HepG2 (cell line): ENCODE results near the gene MOGAT3. TPM values are rescaled to one million over a fixed set of nuclear protein-coding genes. Genes with fewer than 3 reads are reported as not detected.

ENCODE experiments used
- BHLHE40 ChIP-seq: IDR thresholded peaks from 2 replicates; pipeline ENCODE4 v1.6.1; 2011; ENCODE audit warnings: low read length, improper control_type of control experiment
- BORCS8-MEF2B ChIP-seq: sonication (generic); formaldehyde crosslinking; IDR thresholded peaks from 2 replicates; pipeline ENCODE4 v1.8.0; 2022; ENCODE audit warnings: mild to moderate bottlenecking, missing genetic modification reagents
- CC2D1A ChIP-seq: sonication (generic); formaldehyde crosslinking; IDR thresholded peaks from 2 replicates; pipeline ENCODE4 v1.8.1; 2023; ENCODE audit warnings: mild to moderate bottlenecking, missing genetic modification reagents
- FOXK1 ChIP-seq: sonication (generic); formaldehyde crosslinking; IDR thresholded peaks from 2 replicates; pipeline ENCODE4 v1.4.0; 2020; ENCODE audit warnings: low read depth, missing genetic modification reagents, borderline replicate concordance
- HOXA7 ChIP-seq: sonication (generic); formaldehyde crosslinking; IDR thresholded peaks from 2 replicates; pipeline ENCODE4 v1.8.1; 2022; ENCODE audit warnings: mild to moderate bottlenecking, missing genetic modification reagents, moderate library complexity
- MYC ChIP-seq: sonication (generic); formaldehyde crosslinking; IDR thresholded peaks from 2 replicates; pipeline ENCODE4 v1.9.0; 2021; ENCODE audit warnings: missing genetic modification reagents, borderline replicate concordance
- ONECUT2 ChIP-seq: sonication (generic); formaldehyde crosslinking; IDR thresholded peaks from 2 replicates; pipeline ENCODE4 v1.4.0; 2020; ENCODE audit warnings: missing genetic modification reagents
- PCBP2 ChIP-seq: fragments of 200-400 bp; formaldehyde crosslinking; optimal IDR thresholded peaks from 2 replicates; pipeline ENCODE3; 2018; ENCODE audit warnings: low read length, low read depth; ENCODE audit not compliant: poor library complexity, severe bottlenecking
- RBAK ChIP-seq: sonication (generic); formaldehyde crosslinking; IDR thresholded peaks from 2 replicates; pipeline ENCODE4 v1.5.1; 2020; ENCODE audit warnings: mild to moderate bottlenecking, missing genetic modification reagents
- SIX4 ChIP-seq: sonication (generic); formaldehyde crosslinking; IDR thresholded peaks from 2 replicates; pipeline ENCODE4 v1.4.0; 2020; ENCODE audit warnings: missing genetic modification reagents
- SOX6 ChIP-seq, 2 experiments: fragments of 450-650 bp in 1 of 2; sonication (generic) in 1 of 2; formaldehyde crosslinking in 1 of 2; IDR thresholded peaks; 2 replicates each; pipeline versions ENCODE4 v1.4.0 to v1.6.1; 2017 to 2020; ENCODE audit warnings: antibody characterized with exemption in 1 of 2, mild to moderate bottlenecking in 1 of 2, missing genetic modification reagents in 1 of 2
- SP1 ChIP-seq, 2 experiments: fragments of 450-650 bp in 1 of 2; sonication (generic) in 1 of 2; formaldehyde crosslinking in 1 of 2; IDR thresholded peaks; 2 replicates each; pipeline versions ENCODE4 v1.4.0 to v1.6.1; 2016 to 2020; ENCODE audit warnings: missing genetic modification reagents in 1 of 2
- SP140L ChIP-seq: sonication (generic); formaldehyde crosslinking; IDR thresholded peaks from 2 replicates; pipeline ENCODE4 v1.4.0; 2020; ENCODE audit warnings: missing genetic modification reagents, borderline replicate concordance
- ZFP36 ChIP-seq: fragments of 150-350 bp; IDR thresholded peaks from 2 replicates; pipeline ENCODE4 v1.6.1; 2018; ENCODE audit warnings: borderline replicate concordance, low read length, low read depth; ENCODE audit not compliant: partially characterized antibody
- ZNF496 ChIP-seq: sonication (generic); formaldehyde crosslinking; IDR thresholded peaks from 2 replicates; pipeline ENCODE4 v1.8.1; 2023; ENCODE audit warnings: mild to moderate bottlenecking, moderate library complexity, missing genetic modification reagents; ENCODE audit not compliant: insufficient replicate concordance
- ZNF780A ChIP-seq: sonication (generic); formaldehyde crosslinking; IDR thresholded peaks from 2 replicates; pipeline ENCODE4 v1.8.0; 2022; ENCODE audit warnings: mild to moderate bottlenecking, missing genetic modification reagents, moderate library complexity
- ZSCAN25 ChIP-seq: sonication (generic); formaldehyde crosslinking; IDR thresholded peaks from 2 replicates; pipeline ENCODE4 v1.8.0; 2022; ENCODE audit warnings: mild to moderate bottlenecking, missing genetic modification reagents
- polyA plus RNA-seq, 8 experiments: library from polyadenylated mRNA; depleted of rRNA in 3 of 8; stranded (reverse) in 7 of 8; unstranded in 1 of 8; fragments of >200 nt; fragmentation: Illumina TruSeq in 4 of 8; extraction: Trizol in 4 of 8; gene quantifications; 2 replicates each; pipeline versions ENCODE4 v1.2.1 to v1.2.3, GENCODE V29; 2011 to 2016; ENCODE audit warnings: low read depth in 4 of 8, missing spikeins in 1 of 8, mixed read lengths in 1 of 8; ENCODE audit not compliant: insufficient read depth in 1 of 8
- total RNA-seq, 5 experiments: library from RNA; depleted of rRNA; stranded (reverse); fragments of >200 nt; fragmentation: Illumina TruSeq; extraction: Trizol; gene quantifications; 2 replicates each; pipeline ENCODE4 v1.2.3, GENCODE V29; 2016; ENCODE audit warnings: low read depth in 1 of 5
- TF ChIP-seq, protein P1 (sequence below): sonication (generic); formaldehyde crosslinking; IDR thresholded peaks from 2 replicates; pipeline ENCODE4 v1.4.0; 2020; ENCODE audit warnings: missing genetic modification reagents, borderline replicate concordance
- TF ChIP-seq, protein P2 (sequence below): sonication (generic); formaldehyde crosslinking; IDR thresholded peaks from 2 replicates; pipeline ENCODE4 v1.8.0; 2022; ENCODE audit warnings: mild to moderate bottlenecking, missing genetic modification reagents, moderate library complexity
- TF ChIP-seq, protein P3 (sequence below): IDR thresholded peaks from 2 replicates; pipeline ENCODE4 v1.6.1; 2012; ENCODE audit warnings: low read depth, low read length, improper control_type of control experiment
- TF ChIP-seq, protein P4 (sequence below): sonication (generic); formaldehyde crosslinking; IDR thresholded peaks from 2 replicates; pipeline ENCODE4 v1.4.0; 2020; ENCODE audit warnings: mild to moderate bottlenecking, missing genetic modification reagents
- TF ChIP-seq, protein P5 (sequence below): sonication (generic); formaldehyde crosslinking; IDR thresholded peaks from 2 replicates; pipeline ENCODE4 v1.8.0; 2022; ENCODE audit warnings: missing genetic modification reagents, mild to moderate bottlenecking, moderate library complexity, borderline replicate concordance

MOGAT3 gene
- total and polyA plus RNA-seq, 2 of the 13 experiments (the other 11 are each of a cell fraction or from before 2014, with no cell fraction given): 22.5 to 30.5 TPM

DNA sequence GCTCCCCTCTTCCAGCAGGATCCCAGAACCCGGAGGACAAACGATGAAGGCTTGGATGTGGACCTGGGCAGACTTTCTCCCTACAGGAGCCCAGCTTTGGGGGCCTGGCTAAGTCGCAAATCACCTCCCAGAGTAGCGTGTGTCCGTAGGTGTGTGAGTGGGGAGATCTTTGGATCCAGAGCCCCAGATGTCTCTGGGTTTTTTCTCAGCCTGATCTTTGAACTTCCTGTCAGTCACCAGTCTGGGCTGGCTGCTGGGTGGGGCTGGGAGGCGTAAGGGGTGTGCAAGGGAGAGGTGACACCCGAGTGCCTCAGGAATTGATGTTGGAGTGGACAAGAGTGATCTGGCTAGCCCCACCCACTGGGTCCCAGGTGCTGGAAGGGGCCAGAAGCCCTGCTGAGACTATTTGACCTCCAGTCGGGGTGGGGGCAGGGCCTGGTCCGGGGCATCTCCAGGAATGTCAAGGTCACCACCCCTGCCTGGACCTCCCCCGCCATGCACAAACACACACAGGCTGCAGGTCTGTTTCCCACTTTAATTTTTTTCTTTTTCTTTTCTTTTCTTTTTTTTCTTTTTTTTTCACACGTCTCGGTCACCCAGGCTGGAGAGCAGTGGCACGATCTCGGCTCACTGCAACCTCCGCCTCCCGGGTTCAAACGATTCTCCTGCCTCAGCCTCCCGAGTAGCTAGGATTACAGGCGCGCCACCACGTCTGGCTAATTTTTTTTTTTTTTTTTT is at the start of gene MOGAT3 (continued):
- TF ChIP-seq ZSCAN25 (CRISPR knock-in tag) (0 out of 2 replicates have a peak, but pooled peaks have one; percentile 54), BHLHE40 (no peak), CC2D1A (no peak), SOX6 (IDR thresholded peaks at IDR 0.05) (no peak), SOX6 (CRISPR knock-in tag; IDR thresholded peaks at IDR 0.05) (peak; percentile 81), MYC (peak; percentile 60; the same call in 1 of the 2 replicates), FOXK1 (CRISPR knock-in tag) (peak; percentile 49; the same call in 1 of the 2 replicates), ONECUT2 (CRISPR knock-in tag) (no peak), SP140L (CRISPR knock-in tag) (peak; percentile 29; the same call in 1 of the 2 replicates), SP1 (IDR thresholded peaks at IDR 0.05) (no peak), SP1 (CRISPR knock-in tag; IDR thresholded peaks at IDR 0.05) (peak; percentile 67; the same call in 1 of the 2 replicates), RBAK (CRISPR knock-in tag) (no peak), ZNF496 (CRISPR knock-in tag) (no peak), HOXA7 (CRISPR knock-in tag) (no peak), ZFP36 (no peak), SIX4 (CRISPR knock-in tag) (peak; percentile 75), BORCS8-MEF2B (CRISPR knock-in tag) (no peak), ZNF780A (0 out of 2 replicates have a peak, but pooled peaks have one; percentile 53), PCBP2 (no peak)
- TF ChIP-seq, protein P1, sequence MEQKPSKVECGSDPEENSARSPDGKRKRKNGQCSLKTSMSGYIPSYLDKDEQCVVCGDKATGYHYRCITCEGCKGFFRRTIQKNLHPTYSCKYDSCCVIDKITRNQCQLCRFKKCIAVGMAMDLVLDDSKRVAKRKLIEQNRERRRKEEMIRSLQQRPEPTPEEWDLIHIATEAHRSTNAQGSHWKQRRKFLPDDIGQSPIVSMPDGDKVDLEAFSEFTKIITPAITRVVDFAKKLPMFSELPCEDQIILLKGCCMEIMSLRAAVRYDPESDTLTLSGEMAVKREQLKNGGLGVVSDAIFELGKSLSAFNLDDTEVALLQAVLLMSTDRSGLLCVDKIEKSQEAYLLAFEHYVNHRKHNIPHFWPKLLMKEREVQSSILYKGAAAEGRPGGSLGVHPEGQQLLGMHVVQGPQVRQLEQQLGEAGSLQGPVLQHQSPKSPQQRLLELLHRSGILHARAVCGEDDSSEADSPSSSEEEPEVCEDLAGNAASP: peak; percentile 72; the same call in 1 of the 2 replicates
- TF ChIP-seq, protein P2, sequence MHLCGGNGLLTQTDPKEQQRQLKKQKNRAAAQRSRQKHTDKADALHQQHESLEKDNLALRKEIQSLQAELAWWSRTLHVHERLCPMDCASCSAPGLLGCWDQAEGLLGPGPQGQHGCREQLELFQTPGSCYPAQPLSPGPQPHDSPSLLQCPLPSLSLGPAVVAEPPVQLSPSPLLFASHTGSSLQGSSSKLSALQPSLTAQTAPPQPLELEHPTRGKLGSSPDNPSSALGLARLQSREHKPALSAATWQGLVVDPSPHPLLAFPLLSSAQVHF: no peak
- TF ChIP-seq, protein P3, sequence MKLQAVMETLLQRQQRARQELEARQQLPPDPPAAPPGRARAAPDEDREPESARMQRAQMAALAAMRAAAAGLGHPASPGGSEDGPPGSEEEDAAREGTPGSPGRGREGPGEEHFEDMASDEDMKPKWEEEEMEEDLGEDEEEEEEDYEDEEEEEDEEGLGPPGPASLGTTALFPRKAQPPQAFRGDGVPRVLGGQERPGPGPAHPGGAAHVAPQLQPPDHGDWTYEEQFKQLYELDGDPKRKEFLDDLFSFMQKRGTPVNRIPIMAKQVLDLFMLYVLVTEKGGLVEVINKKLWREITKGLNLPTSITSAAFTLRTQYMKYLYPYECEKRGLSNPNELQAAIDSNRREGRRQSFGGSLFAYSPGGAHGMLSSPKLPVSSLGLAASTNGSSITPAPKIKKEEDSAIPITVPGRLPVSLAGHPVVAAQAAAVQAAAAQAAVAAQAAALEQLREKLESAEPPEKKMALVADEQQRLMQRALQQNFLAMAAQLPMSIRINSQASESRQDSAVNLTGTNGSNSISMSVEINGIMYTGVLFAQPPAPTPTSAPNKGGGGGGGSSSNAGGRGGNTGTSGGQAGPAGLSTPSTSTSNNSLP: no peak
- TF ChIP-seq, protein P4, sequence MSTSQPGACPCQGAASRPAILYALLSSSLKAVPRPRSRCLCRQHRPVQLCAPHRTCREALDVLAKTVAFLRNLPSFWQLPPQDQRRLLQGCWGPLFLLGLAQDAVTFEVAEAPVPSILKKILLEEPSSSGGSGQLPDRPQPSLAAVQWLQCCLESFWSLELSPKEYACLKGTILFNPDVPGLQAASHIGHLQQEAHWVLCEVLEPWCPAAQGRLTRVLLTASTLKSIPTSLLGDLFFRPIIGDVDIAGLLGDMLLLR (CRISPR knock-in tag): no peak
- TF ChIP-seq, protein P5, sequence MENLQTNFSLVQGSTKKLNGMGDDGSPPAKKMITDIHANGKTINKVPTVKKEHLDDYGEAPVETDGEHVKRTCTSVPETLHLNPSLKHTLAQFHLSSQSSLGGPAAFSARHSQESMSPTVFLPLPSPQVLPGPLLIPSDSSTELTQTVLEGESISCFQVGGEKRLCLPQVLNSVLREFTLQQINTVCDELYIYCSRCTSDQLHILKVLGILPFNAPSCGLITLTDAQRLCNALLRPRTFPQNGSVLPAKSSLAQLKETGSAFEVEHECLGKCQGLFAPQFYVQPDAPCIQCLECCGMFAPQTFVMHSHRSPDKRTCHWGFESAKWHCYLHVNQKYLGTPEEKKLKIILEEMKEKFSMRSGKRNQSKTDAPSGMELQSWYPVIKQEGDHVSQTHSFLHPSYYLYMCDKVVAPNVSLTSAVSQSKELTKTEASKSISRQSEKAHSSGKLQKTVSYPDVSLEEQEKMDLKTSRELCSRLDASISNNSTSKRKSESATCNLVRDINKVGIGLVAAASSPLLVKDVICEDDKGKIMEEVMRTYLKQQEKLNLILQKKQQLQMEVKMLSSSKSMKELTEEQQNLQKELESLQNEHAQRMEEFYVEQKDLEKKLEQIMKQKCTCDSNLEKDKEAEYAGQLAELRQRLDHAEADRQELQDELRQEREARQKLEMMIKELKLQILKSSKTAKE (CRISPR knock-in tag): peak; percentile 95
